HCT116 (cell line): ENCODE results near the gene LINGO1. TPM values are rescaled to one million over a fixed set of nuclear protein-coding genes. Genes with fewer than 3 reads are reported as not detected.

Source experiments
- ATAC-seq: fragments of 200-7000 bp; cut with Tn5 transposase; 2 replicates; pipeline ENCODE4 v1.9.1; 2020; ENCODE audit warnings: mild to moderate bottlenecking, moderate library complexity
- BruUV-seq: library from RNA; stranded (reverse); fragments of 400-500 nt; replicated peaks from 2 replicates; lab custom pipeline; 2021; lab: Mats Ljungman, UMichigan
- CTCF ChIA-PET: fragments of 300-600 bp; sonication (Branson Sonifier 250); formaldehyde crosslinking; loops from one replicate; lab custom pipeline; 2021; ENCODE audit warnings: antibody characterized with exemption; lab: Charles Lee
- POLR2A ChIA-PET: fragments of 300-600, 350-600 bp; sonication (Branson Sonifier 250); formaldehyde crosslinking; loops from one replicate; lab custom pipeline; 2021; ENCODE audit warnings: antibody characterized with exemption; lab: Charles Lee
- RAD21 ChIA-PET, 2 experiments: fragments of 300-600 bp; sonication (Branson Sonifier 250); formaldehyde crosslinking; loops; one replicate each; lab custom pipeline; 2023; ENCODE audit warnings: low total read pairs in 2 of 2; ENCODE audit not compliant: uncharacterized antibody in 2 of 2, unreplicated experiment in 2 of 2, low non-redundant PET in 1 of 2; lab: Charles Lee
- DNase-seq: peaks from one replicate; pipeline ENCODE4 v3.0.0-alpha.2; 2010; ENCODE audit warnings: low read depth, low spot score
- H2AFZ ChIP-seq: fragments of 200-600 bp; shearing (Covaris generic), sonication (generic); 2 replicates; pipeline ENCODE4 v1.6.1; 2017; ENCODE audit warnings: low read depth, mixed run types, mixed read lengths, antibody characterized with exemption, low read length; ENCODE audit not compliant: poor library complexity, severe bottlenecking
- H3K27ac ChIP-seq: 2 replicates; pipeline ENCODE4 v1.5.1; 2012; ENCODE audit warnings: low read depth, low read length
- H3K27me3 ChIP-seq: fragments of 200-600 bp; sonication (generic); 2 replicates; pipeline ENCODE4 v1.6.1; 2016; ENCODE audit warnings: mixed run types, low read length, mixed read lengths; ENCODE audit not compliant: insufficient read depth
- H3K36me3 ChIP-seq, 2 experiments: fragments of 200-500 bp in 1 of 2; fragments of 200-600 bp in 1 of 2; sonication (Bioruptor generic) in 1 of 2; sonication (generic) in 1 of 2; 2 replicates each; pipeline versions ENCODE4 v1.5.1 to v1.6.1; 2014 to 2016; ENCODE audit warnings: low read length in 2 of 2, inconsistent platforms in 1 of 2, mixed read lengths in 1 of 2, mixed run types in 1 of 2; ENCODE audit not compliant: insufficient read depth in 2 of 2, control insufficient read depth in 1 of 2
- H3K4me1 ChIP-seq, 2 experiments: fragments of 200-600 bp in 1 of 2; sonication (generic) in 1 of 2; 2 replicates each; pipeline versions ENCODE4 v1.5.1 to v1.6.1; 2012 to 2017; ENCODE audit warnings: low read length in 2 of 2, inconsistent platforms in 1 of 2, mild to moderate bottlenecking in 1 of 2, mixed read lengths in 1 of 2, mixed run types in 1 of 2, moderate library complexity in 1 of 2; ENCODE audit not compliant: insufficient read depth in 2 of 2, control insufficient read depth in 1 of 2
- H3K4me2 ChIP-seq: fragments of 200-600 bp; sonication (generic); 2 replicates; pipeline ENCODE4 v1.6.1; 2017; ENCODE audit warnings: mixed run types, low read length, mixed read lengths
- H3K4me3 ChIP-seq, 2 experiments: fragments of 200-600 bp in 1 of 2; sonication (generic) in 1 of 2; replicated peaks in 1 of 2; 2 replicates each; pipeline ENCODE4 v1.5.1; 2011 to 2016; ENCODE audit warnings: low read length in 2 of 2, control low read depth in 1 of 2, low read depth in 1 of 2, mild to moderate bottlenecking in 1 of 2, mixed read lengths in 1 of 2, mixed run types in 1 of 2
- H3K79me2 ChIP-seq: fragments of 200-600 bp; sonication (generic); 2 replicates; pipeline ENCODE4 v1.6.1; 2017; ENCODE audit warnings: mild to moderate bottlenecking, mixed run types, low read length, moderate library complexity, mixed read lengths; ENCODE audit not compliant: insufficient read depth
- H3K9ac ChIP-seq: fragments of 200-600 bp; sonication (generic); 2 replicates; pipeline ENCODE4 v1.6.1; 2016; ENCODE audit warnings: low read length, mixed read lengths
- H3K9me2 ChIP-seq: fragments of 200-600 bp; sonication (generic), shearing (Covaris generic); 2 replicates; pipeline ENCODE4 v1.6.1; 2017; ENCODE audit warnings: mixed run types, mild to moderate bottlenecking, moderate library complexity; ENCODE audit not compliant: insufficient read depth
- H3K9me3 ChIP-seq, 2 experiments: fragments of 200-500 bp in 1 of 2; fragments of 200-600 bp in 1 of 2; sonication (Bioruptor generic) in 1 of 2; sonication (generic) in 1 of 2; 2 replicates each; pipeline ENCODE4 v1.6.1; 2014 to 2017; ENCODE audit warnings: low read length in 2 of 2, mixed read lengths in 2 of 2, inconsistent platforms in 1 of 2, low read depth in 1 of 2, mild to moderate bottlenecking in 1 of 2, mixed run types in 1 of 2, moderate library complexity in 1 of 2; ENCODE audit not compliant: control insufficient read depth in 1 of 2, insufficient read depth in 1 of 2
- H4K20me1 ChIP-seq: fragments of 200-600 bp; sonication (generic), shearing (Covaris generic); 2 replicates; pipeline ENCODE4 v1.6.1; 2017; ENCODE audit warnings: mixed run types, mild to moderate bottlenecking, moderate library complexity; ENCODE audit not compliant: insufficient read depth
- ATF3 ChIP-seq: IDR thresholded peaks from 2 replicates; pipeline ENCODE4 v1.6.1; 2012
- CBX3 ChIP-seq: IDR thresholded peaks from 2 replicates; pipeline ENCODE4 v1.6.1; 2012; ENCODE audit warnings: low read depth
- CTCF ChIP-seq, 3 experiments: fragments of 200-600 bp in 1 of 3; sonication (generic) in 1 of 3; IDR thresholded peaks in 2 of 3; conservative IDR thresholded peaks in 1 of 3; 2 replicates each; pipeline ENCODE4 v1.5.1; 2012 to 2017; ENCODE audit warnings: low read depth in 2 of 3, low read length in 2 of 3, antibody characterized with exemption in 1 of 3, borderline replicate concordance in 1 of 3, control low read depth in 1 of 3, mild to moderate bottlenecking in 1 of 3, mixed read lengths in 1 of 3, mixed run types in 1 of 3, moderate library complexity in 1 of 3; ENCODE audit not compliant: insufficient read depth in 1 of 3
- EGR1 ChIP-seq: IDR thresholded peaks from 2 replicates; pipeline ENCODE4 v1.6.1; 2012; ENCODE audit warnings: low read depth
- MAX ChIP-seq: IDR thresholded peaks from 2 replicates; pipeline ENCODE4 v1.6.1; 2012
- POLR2A ChIP-seq: IDR thresholded peaks from 2 replicates; pipeline ENCODE4 v1.7.0; 2011; ENCODE audit warnings: borderline replicate concordance; ENCODE audit not compliant: insufficient read depth, insufficient read length; ENCODE audit errors: extremely low read depth
- RAD21 ChIP-seq: IDR thresholded peaks from 2 replicates; pipeline ENCODE4 v1.6.1; 2012; ENCODE audit warnings: low read depth, mild to moderate bottlenecking
- REST ChIP-seq: IDR thresholded peaks from 2 replicates; pipeline ENCODE4 v1.6.1; 2012; ENCODE audit warnings: low read depth
- SRF ChIP-seq: IDR thresholded peaks from 2 replicates; pipeline ENCODE4 v1.6.1; 2012; ENCODE audit warnings: low read depth
- TCF7L2 ChIP-seq: IDR thresholded peaks from 2 replicates; pipeline ENCODE4 v1.7.0; 2011; ENCODE audit warnings: borderline replicate concordance, inconsistent platforms; ENCODE audit not compliant: insufficient read depth, insufficient read length; ENCODE audit errors: extremely low read depth
- ZBTB33 ChIP-seq: IDR thresholded peaks from 2 replicates; pipeline ENCODE4 v1.6.1; 2011; ENCODE audit warnings: mild to moderate bottlenecking, low read length, moderate library complexity; ENCODE audit not compliant: insufficient replicate concordance; ENCODE audit errors: extremely low read depth
- ZFX ChIP-seq: fragments of 450-650 bp; IDR thresholded peaks from 2 replicates; pipeline ENCODE4 v1.6.1; 2017
- ZNF274 ChIP-seq: fragments of 200-500 bp; sonication (Bioruptor generic); IDR thresholded peaks from 2 replicates; pipeline ENCODE4 v1.6.1; 2014; ENCODE audit warnings: mild to moderate bottlenecking, low read depth, low read length, inconsistent platforms
- intact Hi-C: fragments of 100-400 bp; cut with micrococcal nuclease; formaldehyde crosslinking; loops from 2 replicates; pipeline ENCODE4 v1.10.0; 2022
- total RNA-seq: library from RNA; stranded (reverse); gene quantifications from one replicate; pipeline ENCODE4 v1.2.1, GENCODE V29; 2021; ENCODE audit not compliant: unreplicated experiment

LINGO1 gene
- total RNA-seq, 1 experiment from 2014 or later: 15.6 TPM

- TF ChIP-seq ZBTB33 (no peak), REST (no peak), ZFX (no peak), CBX3 (no peak), SRF (no peak)
Measured at GRCh38 chr15:77626002-77626401, 6.7 kb downstream of the LINGO1 start (continued).

- ATAC-seq (no peak), DNase-seq (no peak)
- POLR2A ChIA-PET: no interaction called here
- no peak overlapping the region for H3K4me2 ChIP-seq
- no peak overlapping the region for H3K4me3 ChIP-seq
- no peaks in the 10 kb centered on the region for H3K9me2 ChIP-seq
- H2AFZ ChIP-seq: no peak overlapping the region
- intact Hi-C loops: no loop called here
- no peaks in the 10 kb centered on the region for H3K27me3 ChIP-seq
- RAD21 ChIA-PET: no interaction called here
- no peak overlapping the region for H3K27ac ChIP-seq
- no peaks in the 10 kb centered on the region for H3K9me3 ChIP-seq
- H3K79me2 ChIP-seq: no peaks in the 10 kb centered on the region
- no peak overlapping the region for H3K9ac ChIP-seq
- H4K20me1 ChIP-seq: no peaks in the 10 kb centered on the region
- CTCF ChIA-PET: interaction anchor here (1.0 kb wide), 1 partner anchor 8 kb away, joined by 3 read pairs; no protein-coding TSS in a partner anchor
- no peaks in the 10 kb centered on the region for H3K36me3 ChIP-seq
- no TSS peak for BruUV-seq
- H3K4me1 ChIP-seq: no peaks in the 10 kb centered on the region
- no peak for TF ChIP-seq RAD21
- no peak for TF ChIP-seq ZNF274
- TF ChIP-seq TCF7L2: no peak
- no peak for TF ChIP-seq SRF
- no peak for TF ChIP-seq ATF3
- TF ChIP-seq REST: no peak
- TF ChIP-seq EGR1: no peak
- no peak for TF ChIP-seq POLR2A
- TF ChIP-seq MAX: no peak
- no peak for TF ChIP-seq CTCF (IDR thresholded peaks at IDR 0.05 in 2 of 3, conservative IDR thresholded peaks at IDR 0.05 in 1 of 3; ENCODE audit: borderline replicate concordance in 1 of 3, insufficient read depth in 1 of 3, low read depth in 2 of 3, low read length in 2 of 3)
Measured at GRCh38 chr15:77625376-77625775, 7.3 kb downstream of the LINGO1 start.
